ENCODE results near the gene STIM2.

DNA sequence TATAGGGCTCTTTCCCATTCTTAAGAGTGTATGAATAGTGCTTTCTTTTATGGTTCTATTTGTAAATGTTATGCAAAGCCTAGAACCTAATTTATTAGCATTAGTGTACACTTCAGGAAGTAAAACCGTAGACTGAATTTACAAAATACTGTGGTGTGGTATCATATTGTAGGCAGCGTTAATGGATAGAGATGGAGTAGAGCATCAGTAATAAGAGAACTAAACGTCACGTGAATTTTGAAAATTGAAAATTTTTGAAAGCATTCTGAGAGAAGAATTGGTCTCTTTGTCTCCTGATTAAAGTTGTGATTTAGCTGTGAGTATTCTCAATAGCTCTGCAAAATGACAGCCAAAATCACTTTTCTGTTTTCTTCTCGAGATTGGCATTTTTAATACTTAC is 2.9 kb downstream of the STIM2 start:
- TF ChIP-seq, protein P1, sequence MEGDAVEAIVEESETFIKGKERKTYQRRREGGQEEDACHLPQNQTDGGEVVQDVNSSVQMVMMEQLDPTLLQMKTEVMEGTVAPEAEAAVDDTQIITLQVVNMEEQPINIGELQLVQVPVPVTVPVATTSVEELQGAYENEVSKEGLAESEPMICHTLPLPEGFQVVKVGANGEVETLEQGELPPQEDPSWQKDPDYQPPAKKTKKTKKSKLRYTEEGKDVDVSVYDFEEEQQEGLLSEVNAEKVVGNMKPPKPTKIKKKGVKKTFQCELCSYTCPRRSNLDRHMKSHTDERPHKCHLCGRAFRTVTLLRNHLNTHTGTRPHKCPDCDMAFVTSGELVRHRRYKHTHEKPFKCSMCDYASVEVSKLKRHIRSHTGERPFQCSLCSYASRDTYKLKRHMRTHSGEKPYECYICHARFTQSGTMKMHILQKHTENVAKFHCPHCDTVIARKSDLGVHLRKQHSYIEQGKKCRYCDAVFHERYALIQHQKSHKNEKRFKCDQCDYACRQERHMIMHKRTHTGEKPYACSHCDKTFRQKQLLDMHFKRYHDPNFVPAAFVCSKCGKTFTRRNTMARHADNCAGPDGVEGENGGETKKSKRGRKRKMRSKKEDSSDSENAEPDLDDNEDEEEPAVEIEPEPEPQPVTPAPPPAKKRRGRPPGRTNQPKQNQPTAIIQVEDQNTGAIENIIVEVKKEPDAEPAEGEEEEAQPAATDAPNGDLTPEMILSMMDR (IDR thresholded peaks at IDR 0.05) = no peak
- TF ChIP-seq EZH2 (IDR thresholded peaks at IDR 0.05; ENCODE audit: borderline replicate concordance, insufficient read depth, low read depth, low read length, poor library complexity, severe bottlenecking) = no peak

Measured in B cell (primary cell).